ENCODE measurements around the gene SGTA.

The SGTA gene

DNA sequence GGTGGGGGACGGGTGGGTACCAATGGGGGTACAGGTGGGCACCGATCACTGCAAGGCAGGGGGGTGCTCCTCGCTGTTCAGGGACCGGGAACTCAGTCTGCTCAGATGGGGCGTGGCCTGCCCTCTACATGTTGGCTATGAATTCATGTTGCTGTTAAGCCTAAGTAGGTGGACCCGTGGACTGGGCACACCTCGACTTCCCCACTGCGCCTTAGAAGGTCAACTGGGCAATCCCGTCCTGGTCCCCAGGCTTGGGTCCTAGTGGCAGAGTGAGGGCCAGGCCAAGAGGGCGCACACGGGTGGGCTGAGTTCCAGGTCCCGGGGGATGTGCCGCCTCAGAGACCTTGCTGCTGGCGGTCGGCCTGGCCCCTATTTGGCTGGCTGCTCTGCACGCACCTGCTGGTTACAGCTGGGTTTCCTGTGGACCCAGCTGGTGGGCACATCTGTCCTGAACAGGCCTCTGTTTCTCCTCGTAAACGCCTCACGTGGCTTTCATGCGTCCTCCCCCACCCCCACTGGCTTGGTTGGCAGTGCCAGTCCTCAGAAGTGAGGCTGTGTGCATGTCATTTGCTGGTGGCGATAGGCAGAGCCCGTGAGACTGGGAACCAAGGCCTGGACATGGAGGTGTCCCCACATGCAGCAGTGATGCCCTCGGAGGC lies 23.0 kb upstream of the SGTA start:
- no peak for DNase-seq (ENCODE audit: low read depth in 1 of 2, low spot score in 1 of 2)
- Histone ChIP-seq H3K4me3 (replicated peaks; ENCODE audit: insufficient read depth, low read length) (no peak overlapping the region), H3K27ac (replicated peaks) (no peak overlapping the region), H3K27me3 (ENCODE audit: insufficient read depth, poor library complexity, severe bottlenecking) (no peaks in the 10 kb centered on the region)
- TF ChIP-seq SPI1 (IDR thresholded peaks at IDR 0.05; ENCODE audit: borderline replicate concordance, low read depth) (no peak), GABPA (IDR thresholded peaks at IDR 0.05; ENCODE audit: low read depth) (no peak), POLR2AphosphoS5 (IDR thresholded peaks at IDR 0.05; ENCODE audit: low read depth) (no peak)
- TF ChIP-seq, protein P1, sequence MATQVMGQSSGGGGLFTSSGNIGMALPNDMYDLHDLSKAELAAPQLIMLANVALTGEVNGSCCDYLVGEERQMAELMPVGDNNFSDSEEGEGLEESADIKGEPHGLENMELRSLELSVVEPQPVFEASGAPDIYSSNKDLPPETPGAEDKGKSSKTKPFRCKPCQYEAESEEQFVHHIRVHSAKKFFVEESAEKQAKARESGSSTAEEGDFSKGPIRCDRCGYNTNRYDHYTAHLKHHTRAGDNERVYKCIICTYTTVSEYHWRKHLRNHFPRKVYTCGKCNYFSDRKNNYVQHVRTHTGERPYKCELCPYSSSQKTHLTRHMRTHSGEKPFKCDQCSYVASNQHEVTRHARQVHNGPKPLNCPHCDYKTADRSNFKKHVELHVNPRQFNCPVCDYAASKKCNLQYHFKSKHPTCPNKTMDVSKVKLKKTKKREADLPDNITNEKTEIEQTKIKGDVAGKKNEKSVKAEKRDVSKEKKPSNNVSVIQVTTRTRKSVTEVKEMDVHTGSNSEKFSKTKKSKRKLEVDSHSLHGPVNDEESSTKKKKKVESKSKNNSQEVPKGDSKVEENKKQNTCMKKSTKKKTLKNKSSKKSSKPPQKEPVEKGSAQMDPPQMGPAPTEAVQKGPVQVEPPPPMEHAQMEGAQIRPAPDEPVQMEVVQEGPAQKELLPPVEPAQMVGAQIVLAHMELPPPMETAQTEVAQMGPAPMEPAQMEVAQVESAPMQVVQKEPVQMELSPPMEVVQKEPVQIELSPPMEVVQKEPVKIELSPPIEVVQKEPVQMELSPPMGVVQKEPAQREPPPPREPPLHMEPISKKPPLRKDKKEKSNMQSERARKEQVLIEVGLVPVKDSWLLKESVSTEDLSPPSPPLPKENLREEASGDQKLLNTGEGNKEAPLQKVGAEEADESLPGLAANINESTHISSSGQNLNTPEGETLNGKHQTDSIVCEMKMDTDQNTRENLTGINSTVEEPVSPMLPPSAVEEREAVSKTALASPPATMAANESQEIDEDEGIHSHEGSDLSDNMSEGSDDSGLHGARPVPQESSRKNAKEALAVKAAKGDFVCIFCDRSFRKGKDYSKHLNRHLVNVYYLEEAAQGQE (IDR thresholded peaks at IDR 0.05; ENCODE audit: insufficient replicate concordance, low read depth): no peak
- TF ChIP-seq, protein P2, sequence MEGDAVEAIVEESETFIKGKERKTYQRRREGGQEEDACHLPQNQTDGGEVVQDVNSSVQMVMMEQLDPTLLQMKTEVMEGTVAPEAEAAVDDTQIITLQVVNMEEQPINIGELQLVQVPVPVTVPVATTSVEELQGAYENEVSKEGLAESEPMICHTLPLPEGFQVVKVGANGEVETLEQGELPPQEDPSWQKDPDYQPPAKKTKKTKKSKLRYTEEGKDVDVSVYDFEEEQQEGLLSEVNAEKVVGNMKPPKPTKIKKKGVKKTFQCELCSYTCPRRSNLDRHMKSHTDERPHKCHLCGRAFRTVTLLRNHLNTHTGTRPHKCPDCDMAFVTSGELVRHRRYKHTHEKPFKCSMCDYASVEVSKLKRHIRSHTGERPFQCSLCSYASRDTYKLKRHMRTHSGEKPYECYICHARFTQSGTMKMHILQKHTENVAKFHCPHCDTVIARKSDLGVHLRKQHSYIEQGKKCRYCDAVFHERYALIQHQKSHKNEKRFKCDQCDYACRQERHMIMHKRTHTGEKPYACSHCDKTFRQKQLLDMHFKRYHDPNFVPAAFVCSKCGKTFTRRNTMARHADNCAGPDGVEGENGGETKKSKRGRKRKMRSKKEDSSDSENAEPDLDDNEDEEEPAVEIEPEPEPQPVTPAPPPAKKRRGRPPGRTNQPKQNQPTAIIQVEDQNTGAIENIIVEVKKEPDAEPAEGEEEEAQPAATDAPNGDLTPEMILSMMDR (IDR thresholded peaks at IDR 0.05; ENCODE audit: insufficient read depth, low read length): no peak

DNA sequence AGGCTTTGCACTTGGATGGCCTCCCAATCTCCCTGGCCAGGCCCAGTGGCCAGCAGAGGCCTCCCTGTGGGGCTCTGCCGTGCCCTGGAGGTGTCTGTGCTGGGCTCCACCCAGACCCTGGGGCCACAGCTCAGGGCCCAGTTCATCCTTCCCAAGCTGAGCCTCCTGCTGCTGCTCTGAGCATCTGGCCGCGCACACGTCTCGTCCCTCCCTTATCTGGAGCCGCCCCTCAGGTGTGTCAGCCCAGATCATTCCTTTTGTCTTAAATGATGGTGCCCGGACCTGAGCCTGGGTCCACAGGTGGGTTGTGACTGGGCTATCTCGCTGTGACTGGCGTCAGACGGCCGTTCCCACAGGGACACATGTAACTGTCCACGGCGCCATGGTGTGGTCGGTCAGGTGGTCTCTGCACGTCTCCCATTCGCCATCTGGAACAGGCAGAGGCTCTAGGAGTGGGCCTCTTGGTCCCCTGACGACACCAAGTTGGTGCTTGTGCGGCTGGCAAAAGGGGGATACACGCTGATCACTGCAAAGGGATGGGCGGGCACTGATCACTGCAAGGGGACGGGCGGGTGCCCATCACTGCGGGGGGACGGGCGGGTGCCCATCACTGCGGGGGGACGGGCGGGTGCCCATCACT lies 22.3 kb upstream of the SGTA start:
- H3K4me3 ChIP-seq (replicated peaks; ENCODE audit: insufficient read depth, low read length): no peak overlapping the region
- no peak overlapping the region for H3K27ac ChIP-seq (replicated peaks)
- H3K27me3 ChIP-seq (ENCODE audit: insufficient read depth, poor library complexity, severe bottlenecking): no peaks in the 10 kb centered on the region
- DNase-seq (ENCODE audit: low read depth in 1 of 2, low spot score in 1 of 2): no peak
- TF ChIP-seq SPI1 (IDR thresholded peaks at IDR 0.05; ENCODE audit: borderline replicate concordance, low read depth) (no peak), POLR2AphosphoS5 (IDR thresholded peaks at IDR 0.05; ENCODE audit: low read depth) (no peak)

DNA sequence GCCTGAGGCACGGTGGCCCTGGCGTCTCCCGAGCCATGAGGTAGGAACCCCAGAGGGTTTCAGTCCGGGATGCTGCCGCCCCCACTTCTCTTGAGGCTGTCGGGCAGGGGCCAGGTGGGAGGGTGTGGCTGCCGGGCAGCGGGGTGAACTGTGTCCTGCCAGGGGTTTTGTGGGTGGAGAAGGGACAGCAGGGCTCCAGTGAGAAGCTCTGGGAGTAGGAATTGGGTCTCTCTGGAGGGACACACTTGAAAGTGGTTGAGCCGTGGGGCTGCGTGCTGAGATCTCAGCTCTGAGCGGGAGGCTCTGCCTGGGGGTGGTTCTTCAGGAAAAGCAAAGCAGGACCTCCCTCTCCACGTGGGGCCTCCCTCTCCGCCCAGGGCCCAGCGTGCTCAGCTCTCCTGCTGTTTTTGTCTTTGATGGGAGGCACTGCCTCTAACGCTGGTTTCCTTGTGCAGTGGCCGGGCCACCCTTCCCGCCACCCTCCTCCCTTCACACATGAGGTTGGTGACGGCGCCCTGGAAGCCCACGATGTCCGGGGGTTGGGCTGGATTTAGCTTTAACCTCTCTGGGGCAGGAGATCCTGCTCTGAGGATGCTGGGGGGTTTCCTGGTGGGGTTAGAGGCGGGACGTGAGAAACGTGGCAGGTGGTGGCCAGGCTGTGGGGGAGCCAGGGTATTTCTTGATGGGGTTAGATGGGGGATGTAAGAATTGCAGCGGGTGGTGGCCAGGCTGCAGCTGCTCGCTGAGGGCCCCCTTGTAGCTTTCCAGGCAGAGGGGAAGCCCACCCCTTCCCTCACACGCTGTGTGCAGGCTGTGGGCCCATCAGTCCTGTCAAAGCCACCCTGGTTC lies 21.3 kb upstream of the SGTA start:
- no peaks in the 10 kb centered on the region for H3K27me3 ChIP-seq (ENCODE audit: insufficient read depth, poor library complexity, severe bottlenecking)

More for the DNA sequence above, 21.3 kb upstream of the SGTA start:
- no peak overlapping the region for H3K4me3 ChIP-seq (replicated peaks; ENCODE audit: insufficient read depth, low read length)
- no peak overlapping the region for H3K27ac ChIP-seq (replicated peaks)
- no peak for DNase-seq (ENCODE audit: low read depth in 1 of 2, low spot score in 1 of 2)
- no peak for TF ChIP-seq SPI1 (IDR thresholded peaks at IDR 0.05; ENCODE audit: borderline replicate concordance, low read depth)
- TF ChIP-seq GABPA (IDR thresholded peaks at IDR 0.05; ENCODE audit: low read depth): no peak
- TF ChIP-seq, protein P1 (IDR thresholded peaks at IDR 0.05; ENCODE audit: insufficient replicate concordance, low read depth): no peak
- no peak for TF ChIP-seq POLR2AphosphoS5 (IDR thresholded peaks at IDR 0.05; ENCODE audit: low read depth)
- TF ChIP-seq, protein P2 (IDR thresholded peaks at IDR 0.05; ENCODE audit: insufficient read depth, low read length): no peak
